GM21528 (cell line): Measurements from ENCODE around the gene INSRR.

Source experiments
- ATAC-seq: cut with Tn5 transposase; IDR thresholded peaks from one replicate; pipeline ENCODE4 v1.9.1; 2021; ENCODE audit warnings: mild to moderate bottlenecking, moderate library complexity; ENCODE audit not compliant: unreplicated experiment, low FRiP score

The INSRR gene

GRCh38 chr1:156894711-156895454 is 36.0 kb upstream of the INSRR start:
- ATAC-seq, result no peak

- ATAC-seq, result no peak
Observed at GRCh38 chr1:156894001-156894400, 35.1 kb upstream of the INSRR start.

- ATAC-seq, result no peak
Observed at GRCh38 chr1:156893048-156893953, 34.4 kb upstream of the INSRR start, which contains the start of gene PEAR1. Gene PEAR1 (plus strand): TSS chr1:156893718. CDS start chr1:156903927, 10,209 bp downstream.

GRCh38 chr1:156892190-156893047 is 33.5 kb upstream of the INSRR start:
- ATAC-seq, result no peak

GRCh38 chr1:156889802-156890580 is 31.1 kb upstream of the INSRR start:
- ATAC-seq, result no peak

GRCh38 chr1:156887734-156888133 is 28.8 kb upstream of the INSRR start:
- no peak for ATAC-seq

- no peak for ATAC-seq
Observed at GRCh38 chr1:156887317-156887716, 28.4 kb upstream of the INSRR start.

GRCh38 chr1:156886583-156887281 is 27.8 kb upstream of the INSRR start:
- ATAC-seq, result no peak

- ATAC-seq, result no peak
Observed at GRCh38 chr1:156885880-156886355, 27.0 kb upstream of the INSRR start.

- ATAC-seq, result no peak
Observed at GRCh38 chr1:156885314-156885713, 26.4 kb upstream of the INSRR start.

- ATAC-seq, result no peak
Observed at GRCh38 chr1:156884560-156885184, 25.8 kb upstream of the INSRR start.

GRCh38 chr1:156883919-156884318 is 25.0 kb upstream of the INSRR start:
- no peak for ATAC-seq

- ATAC-seq, result no peak
Observed at GRCh38 chr1:156882543-156882942, 23.6 kb upstream of the INSRR start.

- no peak for ATAC-seq
Observed at GRCh38 chr1:156881663-156882062, 22.7 kb upstream of the INSRR start.

GRCh38 chr1:156881101-156881500 is 22.2 kb upstream of the INSRR start:
- ATAC-seq, result no peak

- no peak for ATAC-seq
Observed at GRCh38 chr1:156880473-156880872, 21.6 kb upstream of the INSRR start.

- no peak for ATAC-seq
Observed at GRCh38 chr1:156879876-156880275, 21.0 kb upstream of the INSRR start.

- no peak for ATAC-seq
Observed at GRCh38 chr1:156877433-156878170, 18.7 kb upstream of the INSRR start.
